ENCODE data around the gene CDHR1.
"Not testable (repeated sequence)": the region's sequence is repeated elsewhere in the genome, so short reads cannot be mapped to it uniquely, and the experiment has no call there.

The CDHR1 gene

DNA sequence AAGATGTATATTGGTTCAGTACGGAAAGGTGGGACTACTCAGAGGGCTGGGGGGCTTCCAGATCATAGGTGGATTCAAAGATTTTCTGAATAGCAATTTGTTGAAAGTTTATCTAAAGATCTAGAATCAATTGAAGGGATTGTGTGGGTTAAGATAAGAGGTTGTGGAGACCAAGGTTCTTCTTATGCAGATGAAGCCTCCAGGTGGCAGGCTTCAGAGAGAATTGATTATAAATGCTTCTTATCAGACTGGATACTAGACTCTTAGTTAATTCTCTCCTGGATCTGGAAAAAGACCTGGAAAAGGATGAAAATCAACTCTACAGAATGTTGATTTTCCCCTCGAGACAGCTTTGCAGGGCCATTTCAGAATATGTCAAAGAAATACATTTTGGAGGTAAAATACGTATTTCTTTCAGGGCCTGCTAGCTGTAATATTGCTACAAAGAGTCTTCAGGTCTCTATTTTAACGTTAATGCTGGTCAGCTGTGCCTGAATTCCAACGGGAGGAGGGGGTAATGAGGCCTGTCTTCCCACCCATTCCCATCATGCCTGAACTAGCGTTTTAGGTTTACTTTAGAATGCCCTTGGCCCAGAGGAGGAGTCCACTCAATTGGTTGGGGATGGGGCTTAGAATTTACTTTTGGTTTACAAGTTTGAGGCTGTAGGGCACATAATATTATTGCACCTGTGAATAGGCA lies 33.5 kb upstream of the CDHR1 start:
- no peaks in the 10 kb centered on the region for H3K9me3 ChIP-seq (ENCODE audit: control insufficient read depth, insufficient read depth, low read length)
- H3K27ac ChIP-seq (ENCODE audit: low read depth, low read length): peak overlapping the region; percentile 46
- H3K9ac ChIP-seq (ENCODE audit: low read depth, low read length): no peak overlapping the region
- no peak overlapping the region for H3K4me3 ChIP-seq (ENCODE audit: low read depth, low read length)
- no peaks in the 10 kb centered on the region for H3K27me3 ChIP-seq (ENCODE audit: control insufficient read depth, insufficient read depth, low read length)
- no peaks in the 10 kb centered on the region for H3K36me3 ChIP-seq (ENCODE audit: control insufficient read depth, insufficient read depth, low read length)
- H3K4me1 ChIP-seq (ENCODE audit: control insufficient read depth, insufficient read depth, low read length): peaks cover 61% of the 10 kb centered on the region

DNA sequence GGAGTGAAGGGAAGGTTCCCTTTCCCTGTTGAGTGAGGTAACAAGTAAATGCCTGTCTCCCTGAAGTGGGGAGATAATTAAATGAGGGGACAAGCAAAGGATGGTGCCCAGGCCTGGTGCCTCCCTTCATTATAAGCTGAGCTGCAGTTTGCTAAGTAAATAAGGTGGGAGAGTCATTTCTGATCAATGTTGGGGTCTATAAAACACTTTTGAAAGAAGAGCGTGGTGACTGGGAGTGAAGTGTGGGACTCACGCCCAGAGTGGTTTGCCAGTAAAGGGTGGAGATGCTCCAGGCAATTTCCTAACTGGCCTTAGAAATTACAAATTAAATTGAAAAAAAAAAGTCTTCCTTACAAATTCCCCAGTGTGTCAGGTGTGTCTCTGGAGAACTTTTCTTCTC lies 30.3 kb upstream of the CDHR1 start:
- no peak overlapping the region for H3K9ac ChIP-seq (ENCODE audit: low read depth, low read length)
- no peaks in the 10 kb centered on the region for H3K27me3 ChIP-seq (ENCODE audit: control insufficient read depth, insufficient read depth, low read length)
- peaks cover 58% of the 10 kb centered on the region for H3K4me1 ChIP-seq (ENCODE audit: control insufficient read depth, insufficient read depth, low read length)
- H3K36me3 ChIP-seq (ENCODE audit: control insufficient read depth, insufficient read depth, low read length): no peaks in the 10 kb centered on the region
- peak overlapping the region; percentile 53 for H3K27ac ChIP-seq (ENCODE audit: low read depth, low read length)
- no peak overlapping the region for H3K4me3 ChIP-seq (ENCODE audit: low read depth, low read length)
- no peaks in the 10 kb centered on the region for H3K9me3 ChIP-seq (ENCODE audit: control insufficient read depth, insufficient read depth, low read length)

DNA sequence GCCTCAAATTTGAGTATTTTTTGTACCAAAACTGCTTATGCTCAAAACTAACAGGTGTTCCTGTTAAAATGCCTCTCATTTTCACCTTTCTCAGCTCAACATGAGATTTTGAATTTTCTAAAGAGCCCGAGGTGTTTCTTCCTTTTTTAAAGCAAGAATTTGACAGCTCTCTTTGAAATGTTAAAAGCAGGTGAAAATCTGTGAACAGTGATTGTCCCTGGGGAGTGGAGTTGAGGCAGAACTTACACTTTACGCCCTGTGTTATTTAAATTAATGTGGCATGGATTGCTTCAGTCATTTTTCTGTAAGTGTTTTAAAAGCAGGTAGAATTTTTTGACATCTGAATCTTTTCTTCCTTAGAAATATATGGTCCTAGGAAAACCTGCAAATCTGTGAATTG lies 29.9 kb upstream of the CDHR1 start:
- Histone ChIP-seq H3K4me1 (ENCODE audit: control insufficient read depth, insufficient read depth, low read length) (peaks cover 53% of the 10 kb centered on the region), H3K4me3 (ENCODE audit: low read depth, low read length) (no peak overlapping the region), H3K36me3 (ENCODE audit: control insufficient read depth, insufficient read depth, low read length) (no peaks in the 10 kb centered on the region)

DNA sequence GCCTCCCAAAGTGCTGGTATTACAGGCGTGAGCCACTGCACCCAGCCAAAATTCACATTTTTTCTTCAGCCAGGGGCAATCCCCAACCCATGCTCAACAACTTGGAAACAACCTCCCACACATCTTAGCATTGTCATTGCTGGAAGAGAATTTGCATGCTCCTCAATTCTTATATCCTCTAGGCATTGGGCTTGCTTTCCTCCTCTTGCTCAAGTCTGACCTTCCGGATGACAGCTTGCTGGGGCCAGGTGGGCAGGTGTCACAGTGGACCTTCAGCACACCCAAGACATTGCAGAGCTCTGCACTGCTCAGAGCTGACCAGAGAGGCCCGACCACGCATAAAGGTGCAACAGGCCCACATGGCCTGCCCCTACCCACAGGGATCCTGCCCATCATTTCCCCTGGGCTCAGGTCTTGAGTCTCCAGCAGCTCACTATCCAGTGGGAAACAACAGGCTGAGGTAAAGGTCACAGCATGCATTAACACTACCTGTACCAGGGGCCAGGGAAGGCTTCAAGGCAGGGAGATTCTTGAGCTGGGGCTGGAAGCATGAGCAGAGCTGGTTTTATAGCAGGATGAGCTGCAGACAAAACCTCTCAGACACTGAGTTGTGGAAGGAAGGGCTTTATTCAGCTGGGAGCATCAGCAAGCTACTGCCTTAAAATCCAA lies 27.6 kb upstream of the CDHR1 start:
- peaks cover 32% of the 10 kb centered on the region for H3K4me1 ChIP-seq (ENCODE audit: control insufficient read depth, insufficient read depth, low read length)
- H3K36me3 ChIP-seq (ENCODE audit: control insufficient read depth, insufficient read depth, low read length): no peaks in the 10 kb centered on the region
- H3K9me3 ChIP-seq (ENCODE audit: control insufficient read depth, insufficient read depth, low read length): no peaks in the 10 kb centered on the region
- no peak overlapping the region for H3K9ac ChIP-seq (ENCODE audit: low read depth, low read length)
- no peak overlapping the region for H3K27ac ChIP-seq (ENCODE audit: low read depth, low read length)
- no peaks in the 10 kb centered on the region for H3K27me3 ChIP-seq (ENCODE audit: control insufficient read depth, insufficient read depth, low read length)
- no peak overlapping the region for H3K4me3 ChIP-seq (ENCODE audit: low read depth, low read length)

More for the DNA sequence above, 29.9 kb upstream of the CDHR1 start:
- H3K9me3 ChIP-seq (ENCODE audit: control insufficient read depth, insufficient read depth, low read length): no peaks in the 10 kb centered on the region
- no peak overlapping the region for H3K9ac ChIP-seq (ENCODE audit: low read depth, low read length)
- no peaks in the 10 kb centered on the region for H3K27me3 ChIP-seq (ENCODE audit: control insufficient read depth, insufficient read depth, low read length)
- H3K27ac ChIP-seq (ENCODE audit: low read depth, low read length): peak overlapping the region; percentile 53

DNA sequence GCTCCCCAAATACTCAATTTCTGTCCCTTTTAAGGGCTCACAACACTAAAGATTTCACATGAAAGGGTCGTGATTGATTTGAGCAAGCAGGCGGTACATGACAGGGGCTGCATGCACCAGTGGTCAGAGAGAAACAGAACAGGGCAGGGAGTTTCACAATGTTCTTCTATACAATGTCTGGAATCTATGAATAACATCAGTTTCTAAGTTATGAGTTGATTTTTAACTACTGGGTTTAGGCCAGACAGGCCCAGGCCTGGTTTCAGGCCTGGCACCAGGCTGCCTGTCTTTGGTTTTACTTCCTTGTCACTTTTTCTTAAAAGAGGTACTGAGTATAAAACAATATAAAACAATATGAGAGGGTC lies 27.1 kb upstream of the CDHR1 start:
- not testable (repeated sequence) for H3K4me3 ChIP-seq (ENCODE audit: low read depth, low read length); H3K27ac ChIP-seq (ENCODE audit: low read depth, low read length); H3K9ac ChIP-seq (ENCODE audit: low read depth, low read length); H3K36me3 ChIP-seq (ENCODE audit: control insufficient read depth, insufficient read depth, low read length); H3K27me3 ChIP-seq (ENCODE audit: control insufficient read depth, insufficient read depth, low read length); H3K9me3 ChIP-seq (ENCODE audit: control insufficient read depth, insufficient read depth, low read length)
- H3K4me1 ChIP-seq (ENCODE audit: control insufficient read depth, insufficient read depth, low read length): peaks cover 29% of the 10 kb centered on the region

DNA sequence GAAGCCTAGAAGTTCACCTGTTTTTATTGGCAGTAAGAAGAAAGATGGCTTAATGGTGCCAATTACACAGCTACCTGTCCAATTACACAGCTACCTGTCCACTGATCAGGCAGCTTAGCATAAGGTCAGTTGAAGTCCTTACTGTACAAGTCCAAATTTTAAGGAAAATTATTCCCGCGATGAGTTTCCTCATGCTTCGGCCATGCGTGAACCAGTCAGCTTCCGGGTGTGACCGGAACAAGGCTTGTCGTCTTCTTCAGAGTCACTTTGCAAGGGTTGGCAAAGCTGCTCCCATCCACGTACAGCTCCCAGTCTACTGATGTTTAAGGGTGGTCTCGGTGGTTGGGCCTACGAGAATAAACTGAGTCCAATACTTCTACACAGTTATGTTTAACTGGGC lies 26.0 kb upstream of the CDHR1 start:
- not testable (repeated sequence) for H3K27me3 ChIP-seq (ENCODE audit: control insufficient read depth, insufficient read depth, low read length); H3K36me3 ChIP-seq (ENCODE audit: control insufficient read depth, insufficient read depth, low read length); H3K9me3 ChIP-seq (ENCODE audit: control insufficient read depth, insufficient read depth, low read length); H3K27ac ChIP-seq (ENCODE audit: low read depth, low read length); H3K4me3 ChIP-seq (ENCODE audit: low read depth, low read length); H3K9ac ChIP-seq (ENCODE audit: low read depth, low read length)
- H3K4me1 ChIP-seq (ENCODE audit: control insufficient read depth, insufficient read depth, low read length): peaks cover 20% of the 10 kb centered on the region

DNA sequence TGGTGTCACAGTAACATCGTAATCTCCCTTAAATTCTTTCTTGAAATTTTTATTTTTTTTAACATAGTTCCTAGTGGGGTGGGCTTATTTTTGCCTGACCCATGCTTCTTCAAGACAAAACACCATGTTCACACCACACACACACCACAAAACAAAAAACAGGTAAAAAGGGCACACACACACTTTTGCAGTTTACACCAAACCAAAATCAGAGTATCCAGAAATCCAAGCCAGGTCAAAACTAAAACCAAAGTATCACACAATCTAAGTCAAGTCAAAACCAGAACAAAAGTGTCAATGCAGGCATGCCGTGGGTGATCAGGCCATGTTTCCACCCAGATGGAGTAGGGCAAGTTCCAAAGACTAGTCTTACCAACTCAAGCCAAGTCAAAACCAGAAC lies 23.1 kb upstream of the CDHR1 start:
- H3K27me3 ChIP-seq (ENCODE audit: control insufficient read depth, insufficient read depth, low read length); H3K27ac ChIP-seq (ENCODE audit: low read depth, low read length); H3K4me3 ChIP-seq (ENCODE audit: low read depth, low read length); H3K9me3 ChIP-seq (ENCODE audit: control insufficient read depth, insufficient read depth, low read length); H3K4me1 ChIP-seq (ENCODE audit: control insufficient read depth, insufficient read depth, low read length); H3K9ac ChIP-seq (ENCODE audit: low read depth, low read length); H3K36me3 ChIP-seq (ENCODE audit: control insufficient read depth, insufficient read depth, low read length): not testable (repeated sequence)

DNA sequence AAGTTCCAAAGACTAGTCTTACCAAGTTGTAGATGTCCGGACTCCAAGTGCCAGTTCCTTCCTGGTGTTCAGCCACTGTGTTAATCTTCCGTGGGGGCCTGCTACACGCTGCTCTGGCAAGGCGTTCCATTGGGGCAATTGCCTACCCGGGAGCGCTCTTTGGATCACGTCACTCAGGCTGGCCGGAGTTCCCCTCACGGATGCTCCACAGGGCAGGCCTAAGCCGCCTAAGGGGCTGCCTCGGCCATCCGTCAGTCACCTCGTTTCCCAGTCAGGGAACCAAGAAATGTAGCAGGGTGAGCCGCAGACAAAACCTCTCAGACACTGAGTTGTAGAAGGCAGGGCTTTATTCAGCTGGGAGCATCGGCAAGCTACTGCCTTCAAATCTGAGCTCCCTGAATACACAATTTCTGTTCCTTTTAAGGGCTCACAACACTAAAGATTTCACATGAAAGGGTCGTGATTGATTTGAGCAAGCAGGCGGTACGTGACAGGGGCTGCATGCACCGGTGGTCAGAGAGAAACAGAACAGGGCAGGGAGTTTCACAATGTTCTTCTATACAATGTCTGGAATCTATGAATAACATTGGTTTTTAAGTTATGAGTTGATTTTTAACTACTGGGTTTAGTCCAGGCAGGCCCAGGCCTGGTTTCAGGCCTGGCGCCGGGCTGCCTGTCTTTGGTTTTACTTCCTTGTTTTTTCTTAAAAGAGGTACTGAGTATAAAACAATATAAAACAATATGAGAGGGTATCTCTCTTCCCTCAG lies 22.5 kb upstream of the CDHR1 start:
- H3K27ac ChIP-seq (ENCODE audit: low read depth, low read length): not testable (repeated sequence)

DNA sequence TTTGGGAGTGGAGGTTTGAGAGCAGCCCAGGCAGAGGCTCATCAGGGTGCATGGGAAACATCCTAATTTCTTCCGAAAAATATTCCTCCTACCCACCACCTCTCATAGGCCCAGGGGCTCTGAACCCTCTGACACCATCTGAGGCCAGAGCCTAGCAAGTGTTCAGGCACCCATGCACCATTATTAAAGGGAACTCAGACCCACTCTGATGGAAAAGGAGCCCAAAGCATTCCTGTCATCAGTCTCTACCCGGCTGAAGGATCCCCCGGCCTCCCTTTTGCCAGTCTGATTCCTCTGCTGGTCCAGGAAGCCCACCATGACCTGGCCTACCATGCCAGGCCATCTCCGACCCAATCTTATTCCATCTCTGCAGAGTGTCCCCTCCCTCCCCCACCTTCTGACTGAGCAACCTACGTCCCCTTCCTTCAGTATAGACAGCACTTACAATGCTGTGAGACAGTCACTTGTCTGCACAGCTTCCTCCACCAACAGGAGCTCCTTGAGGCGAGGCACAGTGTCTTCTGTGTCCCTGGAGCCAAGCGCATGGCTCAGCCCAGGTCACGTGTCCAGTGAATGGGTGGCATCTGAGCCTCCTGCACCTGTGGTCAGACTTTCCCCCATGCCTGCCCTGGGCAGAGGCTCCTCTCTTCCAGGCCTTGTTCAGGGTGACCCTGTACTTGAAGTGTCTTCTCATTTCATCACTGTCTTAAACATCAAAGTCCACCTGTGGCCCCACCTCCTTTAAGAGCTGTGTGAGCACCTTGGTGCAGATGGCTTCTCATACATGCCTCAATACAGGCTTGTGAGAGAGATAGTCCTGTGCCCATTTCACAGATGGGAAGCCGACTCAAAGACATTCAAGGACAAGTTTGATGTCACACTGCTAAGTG lies 21.6 kb upstream of the CDHR1 start:
- no peaks in the 10 kb centered on the region for H3K27me3 ChIP-seq (ENCODE audit: control insufficient read depth, insufficient read depth, low read length)
- H3K4me3 ChIP-seq (ENCODE audit: low read depth, low read length): no peak overlapping the region
- H3K36me3 ChIP-seq (ENCODE audit: control insufficient read depth, insufficient read depth, low read length): no peaks in the 10 kb centered on the region
- H3K9me3 ChIP-seq (ENCODE audit: control insufficient read depth, insufficient read depth, low read length): no peaks in the 10 kb centered on the region
- H3K4me1 ChIP-seq (ENCODE audit: control insufficient read depth, insufficient read depth, low read length): no peaks in the 10 kb centered on the region
- no peak overlapping the region for H3K27ac ChIP-seq (ENCODE audit: low read depth, low read length)
- no peak overlapping the region for H3K9ac ChIP-seq (ENCODE audit: low read depth, low read length)

More for the DNA sequence above, 22.5 kb upstream of the CDHR1 start:
- not testable (repeated sequence) for H3K4me3 ChIP-seq (ENCODE audit: low read depth, low read length); H3K4me1 ChIP-seq (ENCODE audit: control insufficient read depth, insufficient read depth, low read length); H3K9me3 ChIP-seq (ENCODE audit: control insufficient read depth, insufficient read depth, low read length); H3K9ac ChIP-seq (ENCODE audit: low read depth, low read length); H3K27me3 ChIP-seq (ENCODE audit: control insufficient read depth, insufficient read depth, low read length); H3K36me3 ChIP-seq (ENCODE audit: control insufficient read depth, insufficient read depth, low read length)

DNA sequence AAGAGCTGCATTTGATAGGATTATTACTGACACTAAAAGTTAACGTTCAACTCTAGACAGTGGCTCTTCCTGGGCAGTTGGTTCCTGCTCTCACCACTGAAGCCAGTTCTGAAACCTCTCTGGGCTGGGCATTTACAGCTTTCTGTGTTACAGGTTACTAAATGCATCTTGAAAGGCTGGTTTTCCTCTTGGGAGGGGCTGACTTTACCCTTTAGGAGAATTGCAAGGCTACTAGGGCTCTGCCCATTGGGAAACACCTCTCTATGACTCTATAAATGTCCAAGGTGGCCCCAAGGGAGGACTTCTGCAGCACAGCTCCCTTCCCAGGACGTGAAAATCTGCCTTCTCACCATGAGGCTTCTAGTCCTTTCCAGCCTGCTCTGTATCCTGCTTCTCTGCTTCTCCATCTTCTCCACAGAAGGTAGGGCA lies 20.8 kb upstream of the CDHR1 start, which contains the start of gene GPR15LG:
GPR15LG (plus strand) TSS at position 301 of the 429 bp plus-strand sequence; CDS start at position 352, 51 bp downstream.
- no peaks in the 10 kb centered on the region for H3K4me1 ChIP-seq (ENCODE audit: control insufficient read depth, insufficient read depth, low read length)
- no peaks in the 10 kb centered on the region for H3K27me3 ChIP-seq (ENCODE audit: control insufficient read depth, insufficient read depth, low read length)
- no peaks in the 10 kb centered on the region for H3K36me3 ChIP-seq (ENCODE audit: control insufficient read depth, insufficient read depth, low read length)
- H3K4me3 ChIP-seq (ENCODE audit: low read depth, low read length): no peak within 1 kb of the TSS
- H3K9me3 ChIP-seq (ENCODE audit: control insufficient read depth, insufficient read depth, low read length): no peaks in the 10 kb centered on the region
- no peak within 1 kb of the TSS for H3K9ac ChIP-seq (ENCODE audit: low read depth, low read length)
- H3K27ac ChIP-seq (ENCODE audit: low read depth, low read length): no peak within 1 kb of the TSS

All from HUES48 (cell line).